Measurements from ENCODE around the gene FAM53A. TPM values are rescaled to one million over a fixed set of nuclear protein-coding genes. Genes with fewer than 3 reads are reported as not detected.

Gene FAM53A
- total RNA-seq, 1 donor from 2014 or later, result 4.3 TPM

DNA sequence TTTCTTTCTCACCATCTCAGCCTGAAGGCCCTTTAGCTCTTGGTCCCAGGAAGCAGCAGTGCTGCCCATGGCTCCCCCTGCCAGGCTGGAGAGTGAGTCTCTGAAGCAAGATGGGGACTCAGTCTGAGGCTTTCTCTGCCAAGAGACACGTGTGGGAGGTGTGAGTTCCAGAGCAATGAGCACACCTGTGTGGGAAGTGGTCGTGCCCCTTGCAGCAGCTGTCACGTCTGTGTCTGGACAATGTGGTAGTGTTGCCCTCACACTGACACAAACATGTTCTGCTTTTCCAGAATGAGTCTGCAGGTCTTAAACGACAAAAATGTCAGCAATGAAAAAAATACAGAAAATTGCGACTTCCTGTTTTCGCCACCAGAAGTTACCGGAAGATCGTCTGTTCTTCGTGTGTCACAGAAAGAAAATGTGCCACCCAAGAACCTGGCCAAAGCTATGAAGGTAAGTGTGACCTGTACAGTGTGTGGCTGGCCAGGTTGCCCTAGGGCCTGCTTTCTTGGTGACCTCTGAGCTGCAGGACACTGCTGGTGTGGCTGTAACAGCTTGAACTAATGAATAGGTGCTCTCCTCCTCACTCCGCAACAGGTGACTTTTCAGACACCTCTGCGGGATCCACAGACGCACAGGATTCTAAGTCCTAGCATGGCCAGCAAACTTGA, 39.2 kb upstream of the FAM53A start:
- H3K27ac Mint-ChIP-seq (ENCODE audit: unreplicated experiment), result no peak overlapping the region

DNA sequence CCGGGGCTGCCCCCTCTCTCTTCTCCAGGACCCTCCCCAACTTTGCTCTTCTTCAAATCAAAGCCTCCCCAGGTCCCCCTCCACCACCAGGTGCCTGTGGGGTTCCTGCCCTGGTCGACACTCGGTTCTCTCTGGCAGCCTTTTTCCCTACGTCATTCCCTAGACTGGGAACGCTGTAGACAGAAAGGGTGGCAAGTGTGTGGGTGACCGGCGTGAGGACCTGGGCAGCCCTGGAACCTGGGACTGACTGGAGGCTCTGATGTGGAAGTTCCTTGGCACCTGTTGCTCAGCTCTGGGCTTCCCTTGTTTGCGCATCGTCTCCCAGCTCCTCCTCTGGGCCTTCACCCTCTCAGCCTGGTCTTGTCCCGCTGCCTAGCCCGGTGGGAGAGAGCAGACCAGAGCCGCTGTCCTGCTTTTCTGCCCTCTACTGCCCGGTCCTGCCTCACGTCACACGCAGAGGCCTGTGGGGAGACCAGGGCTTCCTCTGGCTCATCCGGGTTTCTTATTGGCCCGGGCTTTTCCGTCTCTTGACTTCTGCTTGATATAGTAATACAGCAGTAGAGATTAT, 38.5 kb upstream of the FAM53A start:
- H3K27ac Mint-ChIP-seq (ENCODE audit: unreplicated experiment), result peak overlapping the region; percentile 96
- peaks cover 11% of the 10 kb centered on the region for H3K36me3 Mint-ChIP-seq (ENCODE audit: low read depth)
- H3K27me3 Mint-ChIP-seq (ENCODE audit: low read depth), result no peaks in the 10 kb centered on the region
- peak overlapping the region; percentile 98 for H3K4me3 Mint-ChIP-seq
- DNase-seq (ENCODE audit: low read depth, low spot score), result no peak
- peaks cover 37% of the 10 kb centered on the region for H3K4me1 Mint-ChIP-seq
- TF ChIP-seq, protein P1, sequence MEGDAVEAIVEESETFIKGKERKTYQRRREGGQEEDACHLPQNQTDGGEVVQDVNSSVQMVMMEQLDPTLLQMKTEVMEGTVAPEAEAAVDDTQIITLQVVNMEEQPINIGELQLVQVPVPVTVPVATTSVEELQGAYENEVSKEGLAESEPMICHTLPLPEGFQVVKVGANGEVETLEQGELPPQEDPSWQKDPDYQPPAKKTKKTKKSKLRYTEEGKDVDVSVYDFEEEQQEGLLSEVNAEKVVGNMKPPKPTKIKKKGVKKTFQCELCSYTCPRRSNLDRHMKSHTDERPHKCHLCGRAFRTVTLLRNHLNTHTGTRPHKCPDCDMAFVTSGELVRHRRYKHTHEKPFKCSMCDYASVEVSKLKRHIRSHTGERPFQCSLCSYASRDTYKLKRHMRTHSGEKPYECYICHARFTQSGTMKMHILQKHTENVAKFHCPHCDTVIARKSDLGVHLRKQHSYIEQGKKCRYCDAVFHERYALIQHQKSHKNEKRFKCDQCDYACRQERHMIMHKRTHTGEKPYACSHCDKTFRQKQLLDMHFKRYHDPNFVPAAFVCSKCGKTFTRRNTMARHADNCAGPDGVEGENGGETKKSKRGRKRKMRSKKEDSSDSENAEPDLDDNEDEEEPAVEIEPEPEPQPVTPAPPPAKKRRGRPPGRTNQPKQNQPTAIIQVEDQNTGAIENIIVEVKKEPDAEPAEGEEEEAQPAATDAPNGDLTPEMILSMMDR (conservative IDR thresholded peaks at IDR 0.05), result no peak
- H3K9me3 Mint-ChIP-seq, result no peaks in the 10 kb centered on the region

More for the DNA sequence above, 39.2 kb upstream of the FAM53A start:
- TF ChIP-seq, protein P1 (conservative IDR thresholded peaks at IDR 0.05), result no peak
- Mint-ChIP-seq H3K9me3 (no peaks in the 10 kb centered on the region), H3K27me3 (ENCODE audit: low read depth) (no peaks in the 10 kb centered on the region), H3K4me1 (peaks cover 37% of the 10 kb centered on the region), H3K4me3 (peak overlapping the region; percentile 98), H3K36me3 (ENCODE audit: low read depth) (peaks cover 11% of the 10 kb centered on the region)
- DNase-seq (ENCODE audit: low read depth, low spot score), result no peak

DNA sequence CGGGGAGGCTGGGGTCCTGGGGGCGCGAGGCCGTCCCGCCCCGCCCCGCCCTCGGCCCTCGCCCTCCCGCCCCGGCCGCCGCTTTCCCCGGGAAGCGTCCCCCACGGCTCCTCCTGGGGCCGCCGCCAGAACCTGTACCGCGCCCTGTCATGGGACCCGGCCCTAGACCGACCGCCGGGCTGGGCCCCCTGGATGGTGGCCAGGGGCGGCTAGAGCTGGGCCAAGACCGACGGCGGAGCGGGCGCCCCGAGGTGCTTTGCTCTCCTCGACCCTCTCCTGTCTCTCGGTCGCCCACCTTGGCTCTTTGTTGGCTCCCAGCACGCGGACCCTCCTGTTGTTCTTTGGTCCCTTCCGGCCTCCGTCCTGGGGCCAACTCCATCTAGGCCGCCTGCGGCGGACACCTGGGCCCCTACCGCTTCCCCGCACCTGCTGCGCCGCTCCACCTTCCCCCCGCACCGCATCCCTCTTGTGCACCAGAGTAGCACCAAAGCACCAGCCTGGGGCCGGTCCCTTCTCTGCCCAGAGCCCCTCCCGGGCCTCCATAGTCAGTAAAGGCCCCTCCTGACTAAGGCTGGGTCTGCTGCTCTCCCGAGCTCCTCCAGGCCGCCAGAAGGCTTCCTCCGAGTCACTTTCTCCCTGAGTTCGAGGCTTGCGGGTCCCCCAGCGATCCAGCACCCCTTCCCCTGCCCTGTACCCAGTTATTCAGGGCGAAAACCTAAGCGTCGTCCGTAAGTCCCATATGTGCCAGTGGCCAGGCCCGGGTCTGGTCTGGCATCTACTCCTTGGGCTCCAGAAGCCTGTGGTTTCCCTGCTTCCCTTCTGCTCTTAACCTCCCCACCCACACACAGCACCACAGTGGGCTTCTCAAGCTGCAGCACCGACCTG, 37.8 kb upstream of the FAM53A start:
- Mint-ChIP-seq H3K27ac (ENCODE audit: unreplicated experiment) (peak overlapping the region; percentile 96), H3K9me3 (no peaks in the 10 kb centered on the region), H3K27me3 (ENCODE audit: low read depth) (no peaks in the 10 kb centered on the region), H3K4me3 (peak overlapping the region; percentile 98), H3K4me1 (peaks cover 37% of the 10 kb centered on the region), H3K36me3 (ENCODE audit: low read depth) (peaks cover 11% of the 10 kb centered on the region)
- no peak for DNase-seq (ENCODE audit: low read depth, low spot score)
- TF ChIP-seq, protein P1 (conservative IDR thresholded peaks at IDR 0.05), result no peak

DNA sequence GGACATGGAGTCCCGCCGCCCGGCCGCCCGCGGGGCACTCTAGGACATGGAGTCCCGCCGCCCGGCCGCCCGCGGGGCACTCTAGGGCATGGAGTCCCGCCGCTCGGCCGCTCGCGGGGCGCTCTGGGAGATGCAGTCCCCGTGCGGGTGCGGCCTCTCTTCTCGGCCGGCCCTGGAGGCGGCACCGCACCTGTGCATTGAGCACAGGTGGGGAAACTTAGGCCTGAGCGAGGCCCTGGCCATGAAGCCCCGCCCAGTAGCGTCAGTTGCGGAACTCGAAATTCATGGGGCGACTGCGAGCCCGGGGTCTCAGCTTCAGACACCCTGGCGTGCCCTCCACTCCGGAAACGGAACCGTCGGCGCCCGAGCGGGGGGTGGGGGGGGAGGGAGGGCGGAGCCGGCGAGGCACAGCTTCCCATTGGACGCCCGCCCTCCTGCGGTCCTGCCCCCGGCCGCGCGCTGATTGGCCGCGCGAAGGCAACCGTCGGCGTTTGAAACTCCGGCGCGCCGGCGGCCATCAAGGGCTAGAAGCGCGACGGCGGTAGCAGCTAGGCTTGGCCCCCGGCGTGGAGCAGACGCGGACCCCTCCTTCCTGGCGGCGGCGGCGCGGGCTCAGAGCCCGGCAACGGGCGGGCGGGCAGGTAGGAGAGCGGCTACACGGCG, 37.0 kb upstream of the FAM53A start, which contains the start of the genes TACC3 and TMEM129:
Gene TACC3 (plus strand): TSS at position 519 of the 663 bp plus-strand sequence. CDS start 1,901 bp downstream, outside the sequence.
Gene TMEM129 (minus strand): TSS at position 321 of the 663 bp plus-strand sequence. CDS start 486 bp downstream, outside the sequence.
- Mint-ChIP-seq H3K4me1 (peaks cover 32% of the 10 kb centered on the region), H3K27ac (ENCODE audit: unreplicated experiment) (peak within 1 kb of the TSS; percentile 97), H3K4me3 (peak within 1 kb of the TSS; percentile 98), H3K36me3 (ENCODE audit: low read depth) (peaks cover 6% of the 10 kb centered on the region), H3K9me3 (no peaks in the 10 kb centered on the region), H3K27me3 (ENCODE audit: low read depth) (no peaks in the 10 kb centered on the region)
- DNase-seq (ENCODE audit: low read depth, low spot score), result peak; percentile 74
- TF ChIP-seq, protein P1 (conservative IDR thresholded peaks at IDR 0.05), result no peak

Measured in neural crest cell (in vitro differentiated cells).